ENCODE results near the gene GET4. TPM values are rescaled to one million over a fixed set of nuclear protein-coding genes. Genes with fewer than 3 reads are reported as not detected.
A peak's percentile ranks its signal among the peaks of the same experiment; 100 is the strongest.
"Not testable (repeated sequence)": the region's sequence is repeated elsewhere in the genome, so short reads cannot be mapped to it uniquely, and the experiment has no call there.

Gene GET4
- total RNA-seq, 2 experiments from 2014 or later, result 17.7 to 29.7 TPM

- ATAC-seq, result no peak
- ChIA-PET POLR2A (no interaction called here), CTCF (no interaction called here)
- Mint-ChIP-seq H3K4me1 (no peaks in the 10 kb centered on the region), H3K27ac (no peak overlapping the region), H3K36me3 (ENCODE audit: low read depth) (peaks cover 56% of the 10 kb centered on the region), H3K4me3 (no peak overlapping the region), H3K9me3 (ENCODE audit: low read depth) (no peaks in the 10 kb centered on the region), H3K27me3 (no peaks in the 10 kb centered on the region)
- intact Hi-C loops (cut with DNase I, micrococcal nuclease), result no loop called here
- DNase-seq, result no peak
Observed at GRCh38 chr7:859359-860030, 16.9 kb upstream of the GET4 start.

DNA sequence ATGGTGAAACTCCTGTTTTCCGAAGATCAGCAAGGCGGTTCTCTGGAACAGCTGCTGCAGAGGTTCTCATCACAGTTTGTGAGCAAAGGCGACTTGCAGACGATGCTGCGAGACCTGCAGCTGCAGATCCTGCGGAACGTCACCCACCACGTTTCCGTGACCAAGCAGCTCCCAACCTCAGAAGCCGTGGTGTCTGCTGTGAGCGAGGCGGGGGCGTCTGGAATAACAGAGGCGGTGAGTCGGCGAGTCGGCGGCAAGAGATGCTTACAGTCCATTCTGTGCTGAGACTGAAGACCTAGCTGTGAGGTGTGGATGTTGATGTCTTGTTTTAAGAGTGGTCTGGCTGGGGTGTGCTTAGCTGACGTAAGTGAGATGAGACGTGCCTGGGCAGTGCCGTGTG lies 16.2 kb upstream of the GET4 start:
- ChIA-PET POLR2A (no interaction called here), CTCF (no interaction called here)
- ATAC-seq (no peak), DNase-seq (no peak)
- H3K4me3 Mint-ChIP-seq, result no peak overlapping the region
- no peaks in the 10 kb centered on the region for H3K27me3 Mint-ChIP-seq
- intact Hi-C loops (cut with DNase I, micrococcal nuclease), result no loop called here
- no peaks in the 10 kb centered on the region for H3K9me3 Mint-ChIP-seq (ENCODE audit: low read depth)
- no peaks in the 10 kb centered on the region for H3K4me1 Mint-ChIP-seq
- H3K36me3 Mint-ChIP-seq (ENCODE audit: low read depth), result peaks cover 56% of the 10 kb centered on the region
- no peak overlapping the region for H3K27ac Mint-ChIP-seq

- CTCF ChIA-PET, result no interaction called here
- H3K27me3 Mint-ChIP-seq, result no peaks in the 10 kb centered on the region
- peaks cover 58% of the 10 kb centered on the region for H3K36me3 Mint-ChIP-seq (ENCODE audit: low read depth)
- no peak overlapping the region for H3K4me3 Mint-ChIP-seq
- ATAC-seq (no peak), DNase-seq (no peak)
- H3K4me1 Mint-ChIP-seq, result no peaks in the 10 kb centered on the region
- intact Hi-C loops (cut with DNase I, micrococcal nuclease), result no loop called here
- no peaks in the 10 kb centered on the region for H3K9me3 Mint-ChIP-seq (ENCODE audit: low read depth)
- POLR2A ChIA-PET, result no interaction called here
- H3K27ac Mint-ChIP-seq, result no peak overlapping the region
Observed at GRCh38 chr7:861222-861621, 15.1 kb upstream of the GET4 start.

DNA sequence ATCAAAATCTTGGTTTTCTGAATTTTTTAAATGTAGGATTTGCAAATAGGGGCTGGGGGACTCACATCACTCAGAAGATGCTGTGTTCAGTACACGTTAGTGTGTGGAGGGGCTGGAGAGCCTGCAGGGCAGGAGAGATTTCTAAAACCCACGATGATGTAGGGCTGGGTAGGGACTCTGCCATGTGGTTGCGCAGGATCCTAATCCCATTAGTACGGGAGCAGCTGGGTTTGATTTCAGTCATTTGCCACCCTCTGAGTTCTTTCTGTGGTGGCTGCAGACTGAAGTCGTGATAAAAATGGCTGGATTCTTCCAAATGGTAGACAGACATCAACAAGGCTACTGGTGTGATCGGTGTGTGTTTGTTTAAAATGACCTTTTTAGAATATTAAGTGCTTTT lies 14.2 kb upstream of the GET4 start:
- ChIA-PET CTCF (no interaction called here), POLR2A (no interaction called here)
- DNase-seq (no peak), ATAC-seq (no peak)
- H3K27me3 Mint-ChIP-seq, result no peaks in the 10 kb centered on the region
- no peaks in the 10 kb centered on the region for H3K9me3 Mint-ChIP-seq (ENCODE audit: low read depth)
- H3K4me1 Mint-ChIP-seq, result no peaks in the 10 kb centered on the region
- intact Hi-C loops (cut with DNase I, micrococcal nuclease), result no loop called here
- no peak overlapping the region for H3K4me3 Mint-ChIP-seq
- peaks cover 57% of the 10 kb centered on the region for H3K36me3 Mint-ChIP-seq (ENCODE audit: low read depth)
- peak overlapping the region; percentile 10 for H3K27ac Mint-ChIP-seq

- intact Hi-C loops (cut with DNase I, micrococcal nuclease), result no loop called here
- Mint-ChIP-seq H3K27ac (no peak overlapping the region), H3K4me3 (no peak overlapping the region), H3K9me3 (ENCODE audit: low read depth) (no peaks in the 10 kb centered on the region), H3K27me3 (no peaks in the 10 kb centered on the region), H3K36me3 (ENCODE audit: low read depth) (peaks cover 60% of the 10 kb centered on the region), H3K4me1 (no peaks in the 10 kb centered on the region)
- DNase-seq (no peak), ATAC-seq (no peak)
- ChIA-PET CTCF (interaction anchor here (1.9 kb wide), 1 partner anchor 10 kb away, joined by 5 read pairs; no protein-coding TSS in a partner anchor), POLR2A (no interaction called here)
Observed at GRCh38 chr7:863106-863505, 13.2 kb upstream of the GET4 start.

DNA sequence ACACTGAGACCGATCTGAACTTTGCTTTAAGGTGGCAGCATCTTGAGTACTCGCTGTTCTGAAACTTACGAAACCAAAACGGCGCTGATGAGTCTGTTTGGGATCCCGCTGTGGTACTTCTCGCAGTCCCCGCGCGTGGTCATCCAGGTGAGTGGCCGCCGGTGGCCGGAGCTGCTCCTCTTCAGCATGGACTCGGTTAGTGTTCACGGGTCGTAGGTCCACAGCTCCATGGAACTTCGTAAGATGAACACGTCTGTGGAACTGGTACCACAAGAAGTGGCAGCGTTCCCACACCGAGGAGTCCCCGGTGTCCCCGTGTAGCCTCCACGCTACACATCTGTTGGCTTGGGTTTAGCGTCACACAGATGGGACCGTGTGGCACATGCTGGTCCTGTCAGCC lies 10.4 kb upstream of the GET4 start:
- CTCF ChIA-PET, result interaction anchor here (0.9 kb wide), 1 partner anchor 29 kb away, joined by 3 read pairs; no protein-coding TSS in a partner anchor

DNA sequence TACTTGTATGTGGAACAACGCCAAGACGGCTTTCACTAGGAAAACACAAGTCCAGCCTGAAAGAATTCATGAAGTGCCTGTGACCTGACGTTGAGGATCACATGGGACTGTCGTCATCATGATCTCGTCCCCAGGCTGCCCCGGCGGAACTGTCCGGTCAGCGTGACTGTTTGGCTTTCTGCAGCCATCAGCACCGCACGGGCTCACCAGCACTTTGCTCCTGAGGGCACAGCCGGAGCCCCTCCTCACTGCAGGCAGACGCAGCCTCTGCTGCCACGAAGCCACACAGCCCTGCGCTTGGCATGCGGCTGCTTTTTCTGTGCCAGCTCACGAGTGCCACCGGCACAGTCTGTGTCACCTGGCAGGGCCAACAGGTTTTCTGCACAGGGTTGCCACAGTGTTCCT lies 9.4 kb upstream of the GET4 start:
- Mint-ChIP-seq H3K27ac (no peak overlapping the region), H3K4me1 (peaks cover 9% of the 10 kb centered on the region), H3K36me3 (ENCODE audit: low read depth) (peaks cover 43% of the 10 kb centered on the region), H3K9me3 (ENCODE audit: low read depth) (no peaks in the 10 kb centered on the region), H3K4me3 (no peak overlapping the region), H3K27me3 (no peaks in the 10 kb centered on the region)
- DNase-seq, result no peak
- ChIA-PET CTCF (no interaction called here), POLR2A (no interaction called here)
- intact Hi-C loops (cut with DNase I, micrococcal nuclease), result no loop called here
- ATAC-seq, result no peak

More for the DNA sequence above, 10.4 kb upstream of the GET4 start:
- no peak for DNase-seq
- Mint-ChIP-seq H3K27me3 (no peaks in the 10 kb centered on the region), H3K27ac (no peak overlapping the region), H3K4me1 (peaks cover 8% of the 10 kb centered on the region), H3K36me3 (ENCODE audit: low read depth) (peaks cover 46% of the 10 kb centered on the region), H3K9me3 (ENCODE audit: low read depth) (no peaks in the 10 kb centered on the region), H3K4me3 (no peak overlapping the region)
- intact Hi-C loops (cut with DNase I, micrococcal nuclease), result no loop called here
- POLR2A ChIA-PET, result no interaction called here
- no peak for ATAC-seq

DNA sequence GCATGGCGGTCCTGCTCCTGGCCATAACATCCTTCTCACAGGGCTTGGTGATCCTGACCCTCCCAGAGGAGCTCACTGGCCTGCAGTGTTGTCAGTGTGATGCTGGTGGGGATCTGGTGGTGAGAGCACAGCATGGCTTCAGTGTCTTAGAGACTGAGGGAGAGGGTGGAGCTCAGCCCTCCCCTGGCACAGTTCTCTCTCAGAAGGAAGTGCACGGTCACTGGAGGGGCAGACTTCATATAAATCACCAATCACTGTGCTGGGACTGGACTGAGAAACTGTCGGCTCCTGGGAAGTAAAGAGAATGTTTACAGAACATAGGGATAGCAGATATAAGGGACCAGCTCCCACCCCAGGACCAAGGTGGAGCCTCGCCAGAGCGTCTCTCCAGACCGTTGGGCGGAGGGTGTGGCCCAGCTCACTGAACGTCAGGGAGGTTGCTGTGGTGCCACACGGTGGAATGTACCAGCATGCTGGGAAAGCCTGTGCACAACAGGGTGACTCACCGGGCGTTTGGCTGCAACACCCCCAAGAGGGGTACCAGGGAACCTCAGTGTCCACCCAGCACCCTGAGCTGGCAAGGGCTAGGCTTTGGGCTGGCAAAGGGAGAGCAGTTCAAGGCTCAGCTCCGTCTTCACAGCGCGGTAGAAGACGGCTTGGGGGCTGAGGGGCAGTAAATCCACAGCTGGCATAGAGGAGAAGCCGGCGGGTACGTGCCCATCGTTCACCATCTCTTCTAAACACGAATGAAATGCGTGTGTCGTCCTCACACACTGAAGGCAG lies 8.8 kb upstream of the GET4 start:
- ATAC-seq (no peak), DNase-seq (no peak)
- ChIA-PET CTCF (no interaction called here), POLR2A (no interaction called here)
- H3K27me3 Mint-ChIP-seq, result no peaks in the 10 kb centered on the region
- no peaks in the 10 kb centered on the region for H3K9me3 Mint-ChIP-seq (ENCODE audit: low read depth)
- intact Hi-C loops (cut with DNase I, micrococcal nuclease), result no loop called here
- peaks cover 9% of the 10 kb centered on the region for H3K4me1 Mint-ChIP-seq
- no peak overlapping the region for H3K27ac Mint-ChIP-seq
- H3K4me3 Mint-ChIP-seq, result no peak overlapping the region
- peaks cover 43% of the 10 kb centered on the region for H3K36me3 Mint-ChIP-seq (ENCODE audit: low read depth)

GRCh38 chr7:868189-868486 lies 8.2 kb upstream of the GET4 start:
- Mint-ChIP-seq H3K27ac (no peak overlapping the region), H3K4me3 (no peak overlapping the region), H3K4me1 (peaks cover 11% of the 10 kb centered on the region), H3K27me3 (no peaks in the 10 kb centered on the region), H3K36me3 (ENCODE audit: low read depth) (peaks cover 42% of the 10 kb centered on the region), H3K9me3 (ENCODE audit: low read depth) (no peaks in the 10 kb centered on the region)
- no peak for ATAC-seq
- POLR2A ChIA-PET, result no interaction called here
- intact Hi-C loops (cut with DNase I, micrococcal nuclease), result no loop called here
- no peak for DNase-seq
- CTCF ChIA-PET, result no interaction called here

GRCh38 chr7:869348-869747 lies 7.0 kb upstream of the GET4 start:
- no peaks in the 10 kb centered on the region for H3K27me3 Mint-ChIP-seq
- no peaks in the 10 kb centered on the region for H3K9me3 Mint-ChIP-seq (ENCODE audit: low read depth)
- ATAC-seq (no peak), DNase-seq (no peak)
- CTCF ChIA-PET, result no interaction called here
- peak overlapping the region; percentile 7 for H3K27ac Mint-ChIP-seq
- no peak overlapping the region for H3K4me3 Mint-ChIP-seq
- intact Hi-C loops (cut with DNase I, micrococcal nuclease), result no loop called here
- POLR2A ChIA-PET, result no interaction called here
- H3K36me3 Mint-ChIP-seq (ENCODE audit: low read depth), result peaks cover 43% of the 10 kb centered on the region
- peaks cover 21% of the 10 kb centered on the region for H3K4me1 Mint-ChIP-seq

DNA sequence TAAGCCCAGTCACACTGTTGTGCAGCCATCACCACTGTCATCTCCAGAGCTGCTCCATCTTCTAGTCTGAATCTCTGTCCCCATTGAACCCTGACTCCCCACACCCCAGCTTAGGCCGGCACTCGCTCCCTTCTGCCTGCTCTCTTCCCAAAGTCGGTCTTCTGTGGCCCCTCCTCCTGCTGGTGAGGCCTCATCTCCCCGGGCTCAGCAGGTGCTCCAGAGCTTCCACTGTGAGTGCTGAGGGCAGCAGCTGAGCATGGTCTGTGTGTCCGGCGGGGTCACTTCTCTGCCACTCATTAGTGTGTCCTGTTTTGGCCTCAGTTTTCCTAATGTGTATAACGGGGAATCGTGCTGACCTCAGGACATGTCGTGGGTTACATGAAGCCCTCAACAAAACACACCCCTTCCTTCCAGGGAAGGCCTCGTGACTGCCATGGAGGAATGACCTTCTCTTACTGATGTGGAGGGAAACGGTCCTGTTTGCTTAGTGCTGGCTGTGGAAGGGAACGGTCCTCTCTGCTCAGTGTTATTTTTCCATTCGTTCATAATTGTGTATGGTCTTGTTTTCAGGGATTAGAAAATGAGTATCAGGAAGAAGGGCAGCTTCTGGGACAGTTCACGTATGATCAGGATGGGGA lies 4.3 kb upstream of the GET4 start:
- Mint-ChIP-seq H3K4me3 (no peak overlapping the region), H3K4me1 (peaks cover 24% of the 10 kb centered on the region), H3K9me3 (ENCODE audit: low read depth) (no peaks in the 10 kb centered on the region), H3K36me3 (ENCODE audit: low read depth) (peaks cover 32% of the 10 kb centered on the region), H3K27me3 (no peaks in the 10 kb centered on the region), H3K27ac (peak overlapping the region; percentile 51)
- DNase-seq, result no peak
- intact Hi-C loops (cut with DNase I, micrococcal nuclease), result loop anchor here (2.0 to 10.0 kb wide), 5 partner anchors 39 to 663 kb away; partner anchors contain the start of genes DNAAF5 (in 1 of the 2), MAFK (in 1 of the 2), PRKAR1B (in 1 of the 2) and SUN1 (in 1 of the 2)
- ChIA-PET POLR2A (no interaction called here), CTCF (interaction anchor here (0.6 to 2.5 kb wide), 7 partner anchors 39 to 676 kb away, joined by 3 to 15 read pairs (median 5); partner anchors contain the start of gene SUN1)
- no peak for ATAC-seq

DNA sequence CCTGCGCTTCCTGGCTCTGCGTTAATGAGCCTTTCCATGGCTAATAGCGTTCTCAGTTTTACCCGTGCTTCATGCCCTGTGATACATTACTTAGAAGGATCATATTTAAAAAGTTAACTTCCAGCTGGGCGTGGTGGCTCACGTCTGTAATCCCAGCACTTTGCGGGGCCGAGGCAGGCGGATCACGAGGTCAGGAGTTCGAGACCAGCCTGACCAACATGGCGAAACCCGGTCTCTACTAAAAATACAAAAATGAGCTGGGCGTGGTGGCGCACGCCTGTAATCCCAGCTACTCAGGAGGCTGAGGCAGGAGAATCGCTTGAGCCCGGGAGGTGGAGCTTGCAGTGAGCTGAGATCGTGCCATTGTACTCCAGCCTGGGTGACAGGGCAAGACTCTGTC lies 3.7 kb upstream of the GET4 start:
- DNase-seq; H3K27me3 Mint-ChIP-seq; H3K27ac Mint-ChIP-seq; H3K4me3 Mint-ChIP-seq; POLR2A ChIA-PET; H3K9me3 Mint-ChIP-seq (ENCODE audit: low read depth); ATAC-seq: not testable (repeated sequence)
- Mint-ChIP-seq H3K36me3 (ENCODE audit: low read depth) (peaks cover 28% of the 10 kb centered on the region), H3K4me1 (peaks cover 24% of the 10 kb centered on the region)
- intact Hi-C loops (cut with DNase I, micrococcal nuclease), result loop anchor here (1.0 to 10.0 kb wide), 7 partner anchors 40 to 662 kb away; partner anchors contain the start of genes DNAAF5 (in 1 of the 2), MAFK (in 1 of the 2), PRKAR1B (in 1 of the 2) and SUN1 (in 1 of the 2)
- CTCF ChIA-PET, result interaction anchor here (0.6 to 2.5 kb wide), 16 partner anchors 9 to 676 kb away, joined by 3 to 15 read pairs (median 4); partner anchors contain the start of gene SUN1

Measured in activated CD4-positive, alpha-beta T cell treated with anti-CD3 and anti-CD28 coated beads for 36 hours (primary cell).